HG03354 (cell line): ENCODE results near the gene PLEKHH3.
"Not testable (repeated sequence)": the region's sequence is repeated elsewhere in the genome, so short reads cannot be mapped to it uniquely, and the experiment has no call there.

Experiments used
- ATAC-seq: cut with Tn5 transposase; IDR thresholded peaks from one replicate; pipeline ENCODE4 v1.9.1; 2021; ENCODE audit warnings: mild to moderate bottlenecking; ENCODE audit not compliant: unreplicated experiment, poor library complexity, severe bottlenecking

The PLEKHH3 gene

DNA sequence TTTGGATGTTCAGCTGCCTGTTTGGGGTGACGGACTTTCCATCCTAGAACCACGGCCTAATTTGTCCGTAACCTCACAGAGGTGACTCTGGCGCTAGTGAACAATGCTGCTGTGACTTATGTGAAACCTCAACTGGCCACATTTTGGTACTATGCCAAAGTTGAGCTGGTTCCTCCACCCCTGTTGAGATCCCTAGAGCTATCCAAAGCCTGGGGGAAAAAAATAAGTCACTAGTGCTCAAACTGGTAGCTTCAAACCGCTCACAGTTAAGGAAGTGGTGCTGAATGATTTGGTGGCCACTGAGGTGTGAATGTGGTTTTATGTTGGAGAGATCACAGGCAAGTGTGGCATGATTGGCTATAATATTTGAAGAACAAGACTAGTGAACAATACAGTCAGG is 29.0 kb downstream of the PLEKHH3 start:
- no peak for ATAC-seq

DNA sequence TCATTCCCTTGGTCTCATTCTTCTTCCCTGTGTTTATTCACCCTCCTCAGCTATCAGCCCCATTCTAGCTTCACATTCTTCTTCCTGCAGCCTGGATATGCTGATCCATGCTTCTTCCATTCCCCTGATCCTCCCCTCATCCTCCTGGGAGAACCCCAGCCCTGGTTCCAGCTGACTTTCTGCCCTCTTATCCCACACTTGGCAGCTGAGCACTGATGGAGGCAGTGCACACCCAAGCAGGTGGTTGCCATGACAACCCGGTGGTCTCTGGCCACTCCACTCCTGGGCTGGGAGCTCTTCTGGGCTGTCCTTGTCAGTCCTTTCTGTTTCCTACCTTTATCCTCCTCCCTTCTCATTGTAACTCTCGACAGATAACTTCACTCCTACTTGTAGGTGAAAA is 34.5 kb downstream of the PLEKHH3 start:
- no peak for ATAC-seq

DNA sequence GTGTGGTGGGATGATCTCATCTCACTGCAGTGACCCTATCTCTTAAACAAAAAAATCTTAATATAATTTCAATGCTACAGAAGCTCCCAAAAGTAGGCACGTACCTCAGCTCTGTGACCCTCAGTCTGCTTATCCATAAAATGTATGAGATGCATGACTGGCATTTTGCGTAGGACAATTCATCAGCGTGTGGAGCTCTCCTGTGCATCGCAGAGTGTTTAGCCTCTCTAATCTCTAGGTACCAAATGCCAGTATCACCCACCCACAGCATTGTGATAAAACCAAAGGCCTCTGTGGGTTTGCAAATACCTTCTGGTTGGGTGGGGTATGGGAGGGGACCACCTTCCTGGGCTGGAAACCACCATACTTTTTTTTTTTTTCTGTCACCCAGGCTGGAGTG is 36.7 kb downstream of the PLEKHH3 start:
- ATAC-seq, result no peak

GRCh38 chr17:42639525-42640113 is 37.2 kb downstream of the PLEKHH3 start:
- ATAC-seq, result no peak

DNA sequence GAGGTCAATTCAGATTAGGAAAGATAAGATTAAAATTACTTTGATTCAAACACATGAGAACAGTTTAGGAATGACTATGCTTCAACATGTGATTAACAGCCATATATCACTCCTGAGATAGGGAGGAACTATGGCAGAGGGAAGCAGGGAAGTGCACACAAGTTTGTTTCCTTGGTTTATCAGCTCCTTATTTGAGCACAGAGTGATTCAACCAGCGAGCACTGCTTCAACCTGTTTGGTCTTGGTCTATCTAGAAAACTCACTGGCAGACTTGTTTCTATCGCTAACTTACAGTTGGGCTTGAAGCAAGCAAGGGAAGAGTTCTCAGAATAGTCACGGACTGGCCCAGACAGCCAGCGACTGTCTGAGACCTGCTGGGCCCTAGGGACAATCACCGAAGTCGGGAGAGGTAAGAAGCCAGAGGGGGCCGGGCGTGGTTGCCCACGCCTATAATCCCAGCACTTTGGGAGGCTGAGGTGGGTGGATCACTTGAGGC is 43.8 kb downstream of the PLEKHH3 start:
- no peak for ATAC-seq

DNA sequence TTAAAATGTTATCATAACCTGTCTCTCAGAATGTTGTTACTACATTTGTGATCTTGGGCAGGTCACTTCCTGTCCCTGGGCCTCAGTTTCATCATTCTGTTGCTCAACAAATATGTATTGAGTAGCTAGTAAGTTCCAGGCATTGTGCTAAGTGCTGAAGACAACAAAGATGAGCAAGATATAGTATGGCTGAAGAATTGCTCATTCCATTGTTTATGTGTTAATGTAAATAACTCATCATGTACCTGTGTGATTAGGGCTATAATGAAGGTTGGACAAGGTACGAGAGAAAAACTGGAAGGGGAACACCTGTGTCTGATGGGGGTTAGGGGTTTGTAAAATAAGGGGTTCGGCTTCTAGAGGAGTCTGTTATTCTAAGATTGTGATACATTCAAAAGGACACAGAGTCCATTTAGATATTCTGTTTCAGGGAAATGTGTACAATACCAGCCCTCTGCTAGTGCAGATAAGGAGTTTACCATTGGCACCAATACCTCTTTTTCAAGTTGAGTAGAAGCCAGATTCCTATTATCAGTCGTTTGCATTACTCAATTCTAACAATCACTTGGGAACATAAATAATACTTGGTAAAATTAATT is 47.3 kb downstream of the PLEKHH3 start:
- ATAC-seq, result no peak

- ATAC-seq, result not testable (repeated sequence)
These were observed 49.6 kb downstream of the PLEKHH3 start for GRCh38 chr17:42627032-42627764.

DNA sequence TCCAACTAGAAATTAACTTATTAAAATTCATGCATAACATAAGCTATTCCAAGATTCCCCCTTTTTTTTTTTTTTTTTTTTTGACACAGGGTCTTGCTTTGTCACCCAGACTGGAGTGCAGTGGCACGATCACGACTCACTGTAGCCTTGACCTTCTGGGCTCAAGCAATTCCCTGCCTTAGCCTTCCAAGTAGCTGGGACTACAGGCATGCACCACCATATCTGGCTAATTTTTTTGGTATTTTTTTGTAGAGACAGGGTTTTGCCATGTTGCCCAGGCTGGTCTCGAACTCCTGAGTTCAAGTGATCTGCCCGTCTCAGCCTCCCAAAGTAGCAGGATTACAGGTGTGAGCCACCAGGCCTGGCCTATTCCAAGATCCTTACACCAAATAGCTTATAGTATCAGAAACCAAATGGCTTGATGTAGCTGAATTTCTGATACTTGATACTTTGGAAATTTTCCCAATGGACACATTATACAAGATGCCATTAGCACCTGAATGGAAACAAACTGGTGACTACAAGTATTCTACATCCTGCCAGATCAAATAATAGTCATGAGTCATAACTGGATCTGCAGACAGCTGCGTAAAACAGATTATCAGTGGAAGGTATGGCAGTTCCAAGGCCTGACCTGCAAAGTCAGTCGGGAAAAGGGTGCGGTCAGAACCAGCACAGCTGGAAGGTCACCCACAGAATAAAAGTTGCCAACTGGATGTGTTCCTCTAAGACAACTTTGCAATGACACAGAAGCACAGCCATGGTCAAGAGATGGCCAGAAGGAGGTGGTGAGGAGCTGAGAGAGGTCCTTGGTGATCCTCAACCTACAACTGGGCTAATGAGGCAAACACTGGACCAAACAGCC is 52.8 kb downstream of the PLEKHH3 start:
- ATAC-seq, result no peak

DNA sequence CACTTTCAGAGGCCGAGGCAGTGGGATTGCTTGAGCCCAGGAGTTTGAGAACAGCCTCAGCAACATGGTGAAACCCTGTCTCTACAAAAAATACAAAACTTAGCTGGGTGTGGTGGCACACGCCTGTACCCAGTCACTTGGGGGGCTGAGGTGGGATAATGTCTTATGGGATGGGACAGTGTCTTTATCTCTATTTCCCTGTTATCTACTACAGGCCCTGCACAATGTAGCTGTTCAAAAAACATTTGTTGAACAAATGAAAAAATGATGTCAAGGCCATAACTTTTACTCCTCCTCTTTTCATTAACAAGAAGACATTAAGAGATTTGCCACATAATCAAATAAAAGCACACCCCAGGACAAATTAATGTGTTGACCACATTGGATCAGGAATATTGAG is 53.5 kb downstream of the PLEKHH3 start:
- ATAC-seq, result no peak

- not testable (repeated sequence) for ATAC-seq
These were observed 54.8 kb downstream of the PLEKHH3 start for GRCh38 chr17:42621987-42622386.

- peak; percentile 78 for ATAC-seq
These were observed 58.2 kb downstream of the PLEKHH3 start for GRCh38 chr17:42618442-42619150.

DNA sequence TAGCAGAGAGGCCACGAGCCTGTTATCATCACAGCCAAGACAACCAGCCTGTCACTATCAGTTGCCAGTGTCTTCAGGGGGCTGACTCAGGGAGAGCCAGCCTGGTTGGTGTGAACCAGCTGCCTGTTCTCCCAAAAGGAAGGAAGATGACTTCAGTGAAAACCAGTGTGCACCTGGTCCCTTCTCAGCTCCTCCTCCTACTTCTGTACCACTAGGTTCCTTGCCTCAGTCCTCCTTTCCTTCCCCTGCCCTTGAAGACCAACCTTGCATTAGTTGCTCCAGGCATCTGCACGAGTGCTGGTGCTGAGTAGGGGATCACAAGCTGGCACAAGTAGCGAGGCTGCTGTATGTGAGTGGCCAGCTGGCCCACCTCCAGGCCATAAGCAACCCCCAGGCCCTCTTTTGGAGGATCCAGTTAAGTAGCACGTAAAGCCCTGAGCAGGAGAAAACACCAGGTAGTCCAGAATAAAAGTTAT is 58.8 kb downstream of the PLEKHH3 start:
- ATAC-seq, result peak; percentile 18
